Cardiac fibroblast (primary cell): ENCODE data around the gene SPINT1.
A peak's percentile ranks its signal among the peaks of the same experiment; 100 is the strongest.

Source experiments
- DNase-seq, 2 donors: peaks; one replicate each; pipeline versions ENCODE4 v3.0.0 to v3.0.0-alpha.2; 2010; ENCODE audit warnings: low read depth in 2 of 2
- H3K4me3 ChIP-seq, 2 donors: replicated peaks in 1 of 2; 1 replicate in 1 of 2; 2 replicates in 1 of 2; pipeline ENCODE4 v1.5.1; 2011; ENCODE audit warnings: low read depth in 2 of 2, low read length in 2 of 2, mild to moderate bottlenecking in 2 of 2, moderate library complexity in 1 of 2
- CTCF ChIP-seq: IDR thresholded peaks from one replicate; pipeline ENCODE4 v1.5.1; 2011; ENCODE audit warnings: low read depth, mild to moderate bottlenecking, low read length, inconsistent platforms

Gene SPINT1

GRCh38 chr15:40843261-40843884, 475 bp upstream of the SPINT1 start:
- no peak for DNase-seq
- peak overlapping the region in 1 of 2 donors; percentile 14 for H3K4me3 ChIP-seq
- TF ChIP-seq CTCF = no peak

GRCh38 chr15:40844696-40845030, 815 bp downstream of the SPINT1 start:
- DNase-seq = peak in 1 of 2 donors; percentile 15
- H3K4me3 ChIP-seq = peak overlapping the region; percentile 26 to 41
- no peak for TF ChIP-seq CTCF

GRCh38 chr15:40845036-40845435, 1.2 kb downstream of the SPINT1 start:
- TF ChIP-seq CTCF = no peak
- peak overlapping the region in 1 of 2 donors; percentile 26 for H3K4me3 ChIP-seq
- no peak for DNase-seq

- no peak for TF ChIP-seq CTCF
- H3K4me3 ChIP-seq = no peak overlapping the region
- no peak for DNase-seq
Observed at GRCh38 chr15:40845511-40846284, 1.9 kb downstream of the SPINT1 start.

- DNase-seq = no peak
- no peak for TF ChIP-seq CTCF
- no peak overlapping the region for H3K4me3 ChIP-seq
Observed at GRCh38 chr15:40846841-40847222, 3.0 kb downstream of the SPINT1 start.

- H3K4me3 ChIP-seq = no peak overlapping the region
- no peak for TF ChIP-seq CTCF
Observed at GRCh38 chr15:40847223-40847961, 3.5 kb downstream of the SPINT1 start.

More at GRCh38 chr15:40847223-40847961, 3.5 kb downstream of the SPINT1 start:
- peak; percentile 26 to 50 for DNase-seq
